Raji (cell line): Measurements from ENCODE around the gene CEP72.

Experiments
- POLR2A ChIP-seq: IDR thresholded peaks from 2 replicates; pipeline ENCODE4 v1.6.1; 2011; ENCODE audit warnings: low read depth, low read length, control low read depth; ENCODE audit not compliant: insufficient read depth

CEP72 gene

GRCh38 chr5:646396-647201 is 34.5 kb downstream of the CEP72 start:
- TF ChIP-seq POLR2A = no peak

DNA sequence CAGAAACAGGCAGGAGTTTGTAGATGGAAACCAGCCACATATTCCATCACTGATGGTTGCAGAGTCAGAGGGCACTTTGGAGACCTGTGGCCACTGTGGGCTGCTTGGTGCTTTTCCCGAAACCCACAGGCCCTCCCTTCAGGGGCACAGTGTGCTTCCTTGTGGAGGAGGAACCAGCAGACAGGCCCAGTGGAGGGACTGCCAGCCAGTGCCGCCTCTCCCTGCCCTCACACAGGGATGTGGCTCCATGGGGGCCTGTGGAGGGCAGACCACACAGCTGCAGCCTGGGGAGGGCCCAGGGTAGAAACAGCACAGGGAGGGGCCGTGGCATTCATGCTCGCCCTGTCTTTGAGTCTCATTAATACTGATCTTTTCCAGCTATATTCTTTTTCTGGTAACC is 35.2 kb downstream of the CEP72 start:
- TF ChIP-seq POLR2A = no peak

GRCh38 chr5:647727-648126 is 35.6 kb downstream of the CEP72 start:
- no peak for TF ChIP-seq POLR2A

GRCh38 chr5:651296-652022 is 39.3 kb downstream of the CEP72 start:
- TF ChIP-seq POLR2A = no peak

DNA sequence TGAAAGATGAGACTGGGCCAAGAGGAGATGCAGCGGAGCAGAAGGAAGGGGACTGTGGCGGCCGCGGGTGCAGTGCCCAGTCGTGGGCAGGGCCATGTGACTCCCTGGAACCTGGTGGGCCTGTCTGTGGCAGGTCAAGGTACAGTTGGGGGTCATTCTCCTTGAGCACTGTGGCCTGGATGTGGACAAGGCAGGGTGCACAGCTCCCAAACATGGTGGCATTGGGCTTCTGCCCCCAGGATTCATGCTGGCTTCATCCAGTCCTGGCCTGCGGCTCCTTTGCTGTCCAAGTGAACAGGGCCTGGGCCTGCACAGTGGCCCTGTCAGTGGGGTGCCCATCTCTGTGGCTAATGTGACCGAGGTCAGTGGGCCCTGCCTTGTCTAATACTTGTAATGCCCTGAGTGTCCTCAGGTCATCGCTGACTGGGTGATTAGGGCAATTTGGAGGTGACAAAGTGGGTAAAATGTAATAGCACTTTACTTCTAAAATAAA is 39.9 kb downstream of the CEP72 start:
- no peak for TF ChIP-seq POLR2A

GRCh38 chr5:652773-653350 is 40.7 kb downstream of the CEP72 start:
- no peak for TF ChIP-seq POLR2A

- no peak for TF ChIP-seq POLR2A
These were observed 42.1 kb downstream of the CEP72 start for GRCh38 chr5:654071-654778.

- no peak for TF ChIP-seq POLR2A
These were observed 43.3 kb downstream of the CEP72 start for GRCh38 chr5:655406-655805.

DNA sequence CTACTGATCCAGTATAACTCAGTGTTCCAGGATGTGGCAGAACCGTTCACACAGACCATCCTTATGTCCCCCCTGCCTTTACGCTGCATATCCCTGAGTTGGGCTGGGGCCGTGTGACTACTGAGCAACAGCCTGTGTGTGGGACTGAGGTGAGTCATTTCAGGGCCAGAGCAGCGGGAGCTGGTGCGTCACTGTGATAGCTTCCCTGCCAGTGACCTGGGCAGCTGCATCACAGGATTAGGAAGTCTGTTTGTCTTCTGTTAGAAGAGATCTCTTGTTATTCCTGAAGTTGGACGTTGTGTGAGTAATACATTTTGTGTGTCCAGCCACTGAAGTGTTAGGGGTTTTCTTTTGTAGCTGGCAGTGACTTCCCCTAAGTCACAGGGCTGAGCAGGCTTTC is 45.4 kb downstream of the CEP72 start:
- no peak for TF ChIP-seq POLR2A

DNA sequence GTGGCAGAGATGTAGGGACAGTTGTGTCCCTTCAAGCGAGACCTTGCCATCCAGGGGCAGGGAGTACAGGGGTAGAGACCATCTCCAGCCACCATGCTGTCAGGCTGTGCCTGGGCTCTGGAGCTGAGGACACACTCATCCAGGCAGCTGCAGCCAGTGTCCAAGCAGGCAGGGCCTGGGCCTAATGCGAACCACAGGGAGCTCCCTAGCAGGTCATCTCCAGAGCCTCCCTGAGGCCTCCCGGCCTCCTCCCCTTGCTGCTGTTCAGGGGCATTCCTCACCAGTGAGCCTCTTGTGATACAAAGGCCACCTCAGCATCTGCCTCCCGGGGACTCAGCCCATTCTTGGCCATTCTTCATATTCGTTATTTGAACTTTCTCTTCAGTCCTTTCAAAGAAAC is 46.0 kb downstream of the CEP72 start:
- no peak for TF ChIP-seq POLR2A

- no peak for TF ChIP-seq POLR2A
These were observed 47.5 kb downstream of the CEP72 start for GRCh38 chr5:659496-660263.

DNA sequence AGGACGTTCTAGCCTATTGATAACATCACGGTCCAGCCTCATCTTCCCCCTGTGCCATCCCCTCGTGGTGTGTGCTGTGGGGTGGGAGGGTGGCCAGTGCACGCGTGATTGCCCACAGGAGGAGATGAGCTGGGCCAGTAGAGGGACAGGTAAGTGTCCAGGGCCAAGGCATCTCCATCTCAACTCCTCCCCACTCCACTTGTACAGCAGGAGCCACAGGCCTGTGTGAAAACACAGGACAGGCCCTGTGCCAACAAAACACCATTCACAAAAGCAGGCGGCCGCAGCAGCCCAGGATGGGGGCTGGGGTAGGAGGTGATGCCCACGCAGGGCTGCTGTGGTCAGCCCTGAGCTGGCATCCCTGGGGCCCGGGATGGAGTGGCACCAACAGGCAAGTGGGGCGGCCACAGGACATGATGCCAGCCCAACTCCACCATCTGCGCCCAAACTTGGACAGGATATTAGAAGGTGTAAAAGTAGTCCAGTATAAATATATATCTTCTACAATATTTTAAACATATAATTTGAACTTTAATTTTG is 48.4 kb downstream of the CEP72 start:
- no peak for TF ChIP-seq POLR2A

GRCh38 chr5:661891-662750 is 50.0 kb downstream of the CEP72 start:
- no peak for TF ChIP-seq POLR2A

- TF ChIP-seq POLR2A = no peak
These were observed 50.8 kb downstream of the CEP72 start for GRCh38 chr5:662751-663435.
